Stimulated activated CD8-positive, alpha-beta memory T cell treated with anti-CD3 and anti-CD28 coated beads, Interleukin-7, amount 100 ng/mL, for 1 hour (primary cell): Measurements from ENCODE around the gene LMOD2.

ENCODE experiments used
- DNase-seq, 2 donors: peaks; one replicate each; pipeline ENCODE4 v3.0.0-alpha.2; 2020; ENCODE audit warnings: low read depth in 2 of 2

Gene LMOD2

GRCh38 chr7:123673137-123673732 is 17.6 kb downstream of the LMOD2 start:
- DNase-seq, result no peak

DNA sequence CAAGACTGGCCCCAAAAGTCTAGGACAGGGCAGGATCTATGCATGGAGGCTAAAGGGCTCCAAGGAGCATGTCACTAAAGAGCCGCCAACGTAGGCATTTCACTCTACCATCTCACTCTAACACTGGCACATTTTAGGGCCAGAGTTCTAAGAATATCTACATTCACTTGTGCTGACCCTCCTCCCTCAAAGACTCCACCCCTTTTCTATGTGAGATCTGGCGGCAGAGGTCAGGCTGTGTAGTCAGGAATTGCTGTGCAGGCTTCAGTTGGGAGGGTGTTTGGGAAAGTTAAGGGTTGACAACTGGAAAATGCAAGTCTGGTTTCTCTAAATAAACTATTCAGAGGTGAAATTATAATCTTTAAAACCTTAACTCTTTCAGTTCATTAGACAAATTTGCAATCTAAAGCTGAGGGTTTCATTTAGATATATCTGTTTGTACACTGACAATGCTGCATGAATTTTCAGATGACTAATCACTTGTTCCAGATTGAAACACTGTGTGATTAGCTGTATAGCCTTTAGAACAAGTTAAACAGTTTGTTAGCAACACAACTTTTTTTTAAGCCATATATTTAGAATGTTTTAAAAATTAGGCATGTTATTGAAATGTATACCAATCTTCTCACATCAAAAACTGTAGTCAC is 18.2 kb downstream of the LMOD2 start:
- DNase-seq, result no peak

GRCh38 chr7:123674399-123675180 is 18.9 kb downstream of the LMOD2 start:
- DNase-seq, result no peak

DNA sequence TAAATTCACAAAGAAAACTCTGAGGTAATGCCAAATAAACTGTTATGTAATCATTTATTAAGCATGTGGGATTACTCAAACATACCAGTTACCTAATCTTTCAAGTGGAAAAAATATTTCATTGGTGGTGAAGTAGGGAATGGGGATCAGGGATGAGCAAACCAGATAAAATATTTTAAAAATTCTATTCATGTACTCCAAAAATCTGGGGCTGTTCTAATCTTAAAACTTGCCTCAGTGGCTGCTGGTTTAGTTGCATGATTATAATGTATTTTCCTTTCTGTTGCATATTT is 19.5 kb downstream of the LMOD2 start:
- no peak for DNase-seq

DNA sequence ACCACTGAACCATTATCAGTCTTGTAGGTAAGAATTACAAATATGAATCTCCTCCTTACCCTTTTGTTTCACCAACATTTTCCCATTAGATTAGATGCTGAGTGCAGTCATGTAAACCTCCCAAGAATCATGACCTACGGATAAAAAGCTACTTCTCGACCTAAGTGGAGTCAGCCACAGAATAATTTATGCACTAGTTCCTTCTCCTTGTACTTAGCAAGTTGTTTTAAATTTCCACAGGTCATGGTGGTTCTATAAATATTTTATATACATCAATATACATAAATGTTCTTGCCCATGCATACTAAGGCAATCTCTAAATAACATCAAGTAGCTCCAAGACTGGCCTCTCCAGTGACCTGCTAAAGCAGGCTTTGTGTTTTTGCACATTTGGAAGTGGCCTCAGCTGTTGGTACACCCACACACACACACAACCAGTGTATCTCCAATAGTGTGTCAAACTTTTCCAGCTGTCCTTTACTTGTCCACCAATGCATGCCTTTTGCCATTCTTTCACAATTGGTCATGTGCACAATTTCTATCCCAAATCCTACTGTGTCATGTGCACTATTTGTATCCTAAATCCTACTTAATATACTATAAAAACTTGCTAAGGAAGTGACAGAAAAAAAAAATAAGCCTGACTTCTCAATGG is 21.5 kb downstream of the LMOD2 start:
- no peak for DNase-seq

GRCh38 chr7:123679614-123680013 is 23.9 kb downstream of the LMOD2 start:
- no peak for DNase-seq

- DNase-seq, result no peak
Measured at GRCh38 chr7:123680580-123680979, 24.9 kb downstream of the LMOD2 start.

- DNase-seq, result no peak
Measured at GRCh38 chr7:123681561-123681960, 25.9 kb downstream of the LMOD2 start.

GRCh38 chr7:123682690-123683089 is 27.0 kb downstream of the LMOD2 start:
- no peak for DNase-seq

GRCh38 chr7:123687161-123687560 is 31.5 kb downstream of the LMOD2 start:
- no peak for DNase-seq

GRCh38 chr7:123687727-123688126 is 32.1 kb downstream of the LMOD2 start:
- no peak for DNase-seq

- no peak for DNase-seq
Measured at GRCh38 chr7:123689250-123689649, 33.6 kb downstream of the LMOD2 start.

DNA sequence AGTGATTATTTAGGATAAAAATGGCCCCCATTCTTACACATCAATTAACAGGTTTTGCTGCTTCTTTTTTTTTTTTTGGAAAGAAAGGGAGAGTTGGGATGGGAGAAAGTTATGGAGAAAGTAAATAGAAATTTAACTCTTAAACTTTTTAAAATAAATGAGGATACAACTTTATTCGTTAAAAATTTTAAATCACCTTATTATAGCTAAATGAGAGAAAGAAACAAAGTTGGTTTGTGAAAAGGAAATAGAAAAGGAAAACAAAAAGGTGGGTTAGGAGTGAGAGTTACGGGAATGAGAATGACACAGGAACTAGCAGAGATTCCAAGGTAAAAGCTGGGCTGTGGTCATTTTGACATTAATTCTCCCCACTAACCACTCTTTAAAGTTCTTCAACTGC is 34.9 kb downstream of the LMOD2 start:
- no peak for DNase-seq

DNA sequence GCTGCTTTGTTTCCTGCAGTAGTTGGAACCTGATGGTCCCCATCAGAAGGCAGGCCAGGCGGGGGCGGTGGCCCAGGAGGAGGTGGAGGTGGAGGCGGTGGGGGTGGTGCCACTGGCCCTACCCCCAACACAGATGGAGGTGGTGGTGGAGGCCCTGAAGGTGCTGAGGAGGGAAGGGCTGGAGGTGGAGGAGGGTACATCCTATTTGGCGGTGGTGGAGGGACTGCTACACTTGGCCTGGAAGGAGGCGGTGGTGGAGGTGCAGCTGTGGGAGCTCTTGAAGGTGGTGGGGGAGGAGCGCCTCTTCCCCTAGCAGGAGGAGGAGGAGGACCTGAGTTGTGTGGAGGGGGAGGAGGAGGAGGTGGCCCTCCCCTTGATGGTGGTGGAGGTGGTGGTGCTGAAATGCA is 36.8 kb downstream of the LMOD2 start:
- no peak for DNase-seq

DNA sequence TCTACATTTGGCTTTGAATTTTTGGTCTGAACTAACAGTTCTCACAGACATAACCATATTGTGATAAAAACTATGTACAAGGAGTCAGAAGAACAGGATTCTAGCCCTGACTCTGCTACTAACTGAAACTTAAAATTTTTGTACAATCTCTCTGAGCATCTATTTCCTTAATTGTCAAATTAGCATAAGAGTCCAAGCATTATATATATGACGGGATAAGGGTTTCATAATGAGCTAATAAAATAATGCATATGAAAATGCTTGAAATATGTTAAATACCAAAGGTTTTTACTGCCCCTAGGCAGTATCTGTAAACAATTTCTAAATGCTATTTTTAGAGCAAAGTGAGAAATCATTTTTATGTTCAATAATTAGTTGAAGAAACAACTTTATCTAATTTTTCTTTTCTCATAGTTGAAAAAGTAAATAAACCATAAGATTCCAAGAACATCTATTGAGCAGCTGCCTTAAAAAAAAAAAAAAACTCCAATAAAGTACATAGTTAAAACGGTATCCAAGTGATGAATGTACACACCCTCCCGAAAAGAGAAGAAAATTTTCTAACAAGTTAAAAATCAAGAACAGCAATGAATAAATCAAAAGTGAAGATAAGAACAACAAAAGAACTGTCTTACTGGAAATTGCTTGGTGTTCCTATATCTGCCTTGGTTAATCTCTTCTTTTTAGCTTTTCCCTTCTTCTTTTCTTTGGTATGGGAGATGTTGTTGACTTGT is 40.4 kb downstream of the LMOD2 start:
- no peak for DNase-seq

GRCh38 chr7:123705211-123705901 is 49.7 kb downstream of the LMOD2 start:
- no peak for DNase-seq

DNA sequence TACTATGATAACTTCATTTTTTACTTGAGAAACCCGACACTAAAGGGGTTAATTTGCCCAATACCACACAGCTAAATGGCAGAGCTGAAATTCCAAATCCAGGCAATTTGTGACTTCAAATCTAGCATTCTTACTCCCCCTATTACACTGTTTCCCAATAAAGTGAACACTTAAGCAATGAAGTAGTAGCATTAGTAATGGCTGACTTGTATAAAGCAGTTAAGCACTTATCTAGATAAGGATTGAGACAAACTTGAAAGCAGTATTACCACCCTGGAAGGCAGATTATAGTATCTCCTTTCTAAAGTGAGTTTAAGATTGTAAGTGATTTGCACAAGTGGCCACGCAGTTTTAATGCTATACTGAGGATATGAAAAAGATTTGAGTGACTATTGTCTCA is 53.9 kb downstream of the LMOD2 start:
- no peak for DNase-seq

GRCh38 chr7:123710683-123711082 is 55.0 kb downstream of the LMOD2 start:
- no peak for DNase-seq

DNA sequence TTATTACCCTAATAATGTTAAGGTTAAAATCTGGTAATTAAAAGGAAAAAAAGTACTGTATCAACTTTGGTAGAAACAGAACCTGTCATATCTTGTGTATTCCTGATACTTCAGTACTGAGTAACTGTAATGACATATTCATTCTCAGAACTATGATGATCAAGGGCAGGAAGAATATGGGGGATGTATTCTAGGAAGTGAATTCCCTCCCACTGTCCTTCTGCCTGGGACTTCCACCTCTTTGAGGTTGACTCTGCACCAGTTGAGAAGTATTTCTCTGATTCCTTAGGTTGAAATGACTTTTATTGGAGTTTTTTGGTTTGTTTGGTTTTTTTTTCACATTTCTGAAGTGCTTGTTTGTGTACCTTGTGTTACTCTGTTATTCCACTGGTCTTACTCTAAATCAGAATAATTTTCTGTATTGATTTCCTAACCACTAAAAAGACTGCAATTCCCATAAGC is 56.2 kb downstream of the LMOD2 start:
- no peak for DNase-seq

DNA sequence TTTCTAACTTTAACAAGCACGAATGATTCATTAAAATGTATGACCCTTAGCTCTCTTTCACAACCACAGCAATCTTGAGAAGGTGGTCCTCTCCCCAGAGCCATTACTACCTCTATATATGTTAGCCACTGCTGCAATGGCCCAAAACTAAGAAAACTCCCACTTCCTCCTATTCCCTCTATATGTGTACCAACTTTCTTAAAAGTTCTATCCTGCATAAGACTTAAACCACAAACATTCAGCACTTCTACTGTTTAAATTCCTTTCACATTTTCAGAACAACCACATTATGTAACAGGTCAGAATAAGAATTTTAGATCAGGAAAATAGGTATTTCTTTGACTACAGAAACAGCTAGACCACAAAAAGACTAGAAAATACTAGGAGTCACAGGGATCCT is 57.0 kb downstream of the LMOD2 start:
- DNase-seq, result no peak
